GM18499 (cell line): ENCODE data around the gene GOT2.
"Not testable (repeated sequence)": the region's sequence is repeated elsewhere in the genome, so short reads cannot be mapped to it uniquely, and the experiment has no call there.

Experiments
- ATAC-seq: cut with Tn5 transposase; IDR thresholded peaks from one replicate; pipeline ENCODE4 v1.9.1; 2021; ENCODE audit warnings: moderate number of reproducible peaks; ENCODE audit not compliant: insufficient read depth, unreplicated experiment

Gene GOT2

GRCh38 chr16:58659911-58660310 lies 74.2 kb downstream of the GOT2 start:
- ATAC-seq, result not testable (repeated sequence)

- no peak for ATAC-seq
Measured at GRCh38 chr16:58658796-58659211, 75.3 kb downstream of the GOT2 start.
